ENCODE results near the gene RERE.

DNA sequence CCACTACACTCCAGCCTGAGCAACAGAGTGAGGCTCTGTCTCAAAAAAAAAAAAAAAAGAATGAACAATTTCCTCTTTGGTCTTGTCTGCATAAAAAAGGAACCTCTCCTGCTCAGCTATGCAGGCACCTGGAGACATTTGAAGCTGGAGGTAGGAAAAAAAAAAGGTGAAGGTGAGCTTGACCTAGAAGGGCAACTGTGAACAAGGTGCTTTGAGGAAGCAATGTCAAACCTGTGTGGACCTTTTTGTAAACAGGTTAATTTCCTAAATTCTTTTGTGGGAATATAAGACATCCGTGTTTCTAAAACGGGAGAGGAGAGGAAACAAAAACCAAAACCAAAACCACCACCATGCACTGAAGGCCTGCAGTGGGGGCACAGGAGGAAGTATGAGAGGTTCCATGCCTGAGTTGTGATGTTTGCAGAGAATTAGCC lies 422.0 kb downstream of the RERE start:
- TF ChIP-seq, protein P1, sequence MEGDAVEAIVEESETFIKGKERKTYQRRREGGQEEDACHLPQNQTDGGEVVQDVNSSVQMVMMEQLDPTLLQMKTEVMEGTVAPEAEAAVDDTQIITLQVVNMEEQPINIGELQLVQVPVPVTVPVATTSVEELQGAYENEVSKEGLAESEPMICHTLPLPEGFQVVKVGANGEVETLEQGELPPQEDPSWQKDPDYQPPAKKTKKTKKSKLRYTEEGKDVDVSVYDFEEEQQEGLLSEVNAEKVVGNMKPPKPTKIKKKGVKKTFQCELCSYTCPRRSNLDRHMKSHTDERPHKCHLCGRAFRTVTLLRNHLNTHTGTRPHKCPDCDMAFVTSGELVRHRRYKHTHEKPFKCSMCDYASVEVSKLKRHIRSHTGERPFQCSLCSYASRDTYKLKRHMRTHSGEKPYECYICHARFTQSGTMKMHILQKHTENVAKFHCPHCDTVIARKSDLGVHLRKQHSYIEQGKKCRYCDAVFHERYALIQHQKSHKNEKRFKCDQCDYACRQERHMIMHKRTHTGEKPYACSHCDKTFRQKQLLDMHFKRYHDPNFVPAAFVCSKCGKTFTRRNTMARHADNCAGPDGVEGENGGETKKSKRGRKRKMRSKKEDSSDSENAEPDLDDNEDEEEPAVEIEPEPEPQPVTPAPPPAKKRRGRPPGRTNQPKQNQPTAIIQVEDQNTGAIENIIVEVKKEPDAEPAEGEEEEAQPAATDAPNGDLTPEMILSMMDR (IDR thresholded peaks at IDR 0.05): no peak
- TF ChIP-seq POLR2A (IDR thresholded peaks at IDR 0.05): no peak

Measured in heart left ventricle (tissue), 13 donors.